Stimulated activated CD4-positive, alpha-beta T cell treated with anti-CD3 and anti-CD28 coated beads, TNF-alpha, amount 100 ng/mL, for 48 hours (primary cell): ENCODE results near the gene MAGI1.

Experiments used
- DNase-seq, 3 donors: peaks; one replicate each; pipeline ENCODE4 v3.0.0-alpha.2; 2020; ENCODE audit warnings: low read depth in 3 of 3

Gene MAGI1

DNA sequence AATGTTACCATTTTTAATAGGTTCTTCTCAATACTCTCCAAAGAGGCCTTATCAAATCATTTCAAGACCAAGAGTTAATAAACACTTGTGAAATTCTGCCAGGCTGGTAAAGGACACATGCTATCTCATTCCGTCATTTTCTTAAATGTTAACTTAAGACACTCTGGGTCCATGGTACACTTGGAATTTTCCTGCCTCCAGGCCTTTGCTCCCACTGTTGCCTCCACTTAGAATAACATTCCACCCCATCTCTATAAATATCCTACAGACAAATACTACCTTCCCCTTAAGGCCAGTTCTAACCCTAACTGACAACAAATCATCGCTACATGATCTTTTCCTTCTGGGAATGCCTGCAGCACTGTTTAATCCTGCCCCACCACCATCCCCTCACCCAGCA is 24.1 kb downstream of the MAGI1 start:
- no peak for DNase-seq

- no peak for DNase-seq
These were observed 24.7 kb downstream of the MAGI1 start for GRCh38 chr3:66014056-66014455.

DNA sequence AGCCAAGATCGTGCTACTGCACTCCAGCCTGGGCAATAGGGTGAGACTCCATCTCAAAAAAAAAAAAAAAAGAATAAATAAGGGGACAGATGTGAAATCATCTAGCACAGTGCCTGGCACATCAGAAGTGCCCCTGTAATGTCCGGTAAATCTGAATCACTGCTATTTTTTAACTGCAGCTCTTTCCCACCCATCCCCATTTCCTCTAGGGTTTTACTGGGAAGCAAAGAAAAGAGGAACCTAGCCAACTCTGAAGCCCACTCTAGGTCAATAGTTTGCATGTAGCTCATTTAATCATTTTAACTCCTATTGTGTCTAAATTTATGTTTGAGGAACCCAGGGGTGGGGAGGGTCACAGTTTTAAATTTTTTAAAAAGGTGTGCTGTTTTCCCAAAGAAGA is 26.0 kb downstream of the MAGI1 start:
- DNase-seq, result no peak

DNA sequence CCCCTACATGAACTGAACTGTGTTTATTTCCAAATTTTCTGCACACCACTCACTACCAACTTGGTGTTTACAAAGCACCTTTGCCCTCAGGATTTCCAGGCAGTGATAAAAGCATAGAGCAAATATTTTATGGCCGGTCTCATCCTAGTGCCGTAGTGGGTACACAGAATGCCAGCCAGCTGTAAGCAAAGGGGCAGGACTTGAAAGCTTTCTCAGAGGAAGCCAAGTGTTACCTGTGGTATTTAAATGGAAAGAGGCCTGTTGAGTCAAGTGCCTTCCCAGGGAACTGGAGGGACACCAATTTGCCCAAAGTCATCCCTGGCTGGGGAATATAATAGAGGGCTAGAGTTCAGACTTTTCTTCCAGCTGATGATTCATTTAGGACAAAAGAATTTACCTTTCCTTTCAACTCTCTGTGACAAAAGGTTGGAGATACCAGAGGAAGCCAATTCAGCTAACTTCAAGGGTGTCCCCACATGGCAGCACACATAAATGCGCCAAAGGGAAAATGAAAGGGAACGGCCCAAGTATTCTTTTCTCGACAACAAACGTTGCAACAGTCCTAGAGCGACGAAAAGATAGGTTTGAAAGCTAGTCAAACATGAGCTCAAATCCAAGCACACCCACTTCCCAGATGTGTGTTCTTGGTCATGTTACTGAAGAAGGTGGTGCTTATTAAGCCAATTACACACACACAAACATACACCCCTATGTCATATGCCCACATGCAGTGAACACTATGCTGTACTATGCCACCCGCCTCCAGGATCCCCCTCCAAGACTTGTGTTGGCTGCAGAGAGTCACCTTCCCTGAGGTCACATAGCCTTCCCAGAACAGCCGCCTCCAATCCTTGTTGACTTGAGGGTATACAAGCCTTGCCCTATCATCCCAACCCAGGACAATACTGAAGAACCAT is 27.7 kb downstream of the MAGI1 start:
- no peak for DNase-seq

GRCh38 chr3:66010348-66010738 is 28.4 kb downstream of the MAGI1 start:
- DNase-seq, result no peak

GRCh38 chr3:66004244-66004643 is 34.5 kb downstream of the MAGI1 start:
- no peak for DNase-seq

DNA sequence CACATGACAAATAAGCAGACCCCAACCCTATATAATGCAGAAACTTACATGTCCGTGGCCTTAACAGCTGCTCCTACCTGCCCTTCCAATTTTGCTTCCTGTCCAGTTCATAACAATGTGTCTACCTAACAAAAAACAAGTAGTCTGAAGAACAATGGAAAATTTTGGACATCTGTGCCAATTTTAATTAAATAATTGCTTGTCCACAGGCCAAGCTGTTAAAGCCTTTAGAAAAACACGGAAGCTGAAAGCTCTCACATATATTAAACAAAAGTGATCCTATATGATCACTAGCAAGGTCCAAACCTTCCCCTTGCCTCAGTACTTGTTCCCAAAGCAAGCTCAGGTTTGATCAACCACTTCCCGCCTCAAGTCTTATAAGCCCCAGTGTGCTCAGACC is 37.1 kb downstream of the MAGI1 start:
- no peak for DNase-seq

DNA sequence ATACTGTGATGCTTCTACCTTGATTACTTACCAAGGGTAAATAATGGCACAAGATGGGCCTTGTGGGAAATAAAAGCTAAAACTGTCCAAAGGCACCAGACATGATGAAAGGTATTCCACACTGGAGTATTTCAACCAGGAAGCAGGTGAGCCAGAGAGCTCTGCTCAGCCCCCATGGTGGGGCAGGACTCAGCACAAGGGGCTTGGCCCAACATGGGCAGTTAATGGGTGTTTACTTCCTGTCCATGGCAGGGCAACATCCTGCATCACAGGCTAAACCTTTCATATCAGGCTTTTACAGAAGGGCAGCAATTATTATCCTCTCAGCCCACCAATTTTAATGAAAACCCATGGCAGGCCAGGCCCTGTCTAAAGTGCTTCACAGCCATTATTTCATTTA is 38.2 kb downstream of the MAGI1 start:
- no peak for DNase-seq

GRCh38 chr3:65999606-66000005 is 39.1 kb downstream of the MAGI1 start:
- no peak for DNase-seq

DNA sequence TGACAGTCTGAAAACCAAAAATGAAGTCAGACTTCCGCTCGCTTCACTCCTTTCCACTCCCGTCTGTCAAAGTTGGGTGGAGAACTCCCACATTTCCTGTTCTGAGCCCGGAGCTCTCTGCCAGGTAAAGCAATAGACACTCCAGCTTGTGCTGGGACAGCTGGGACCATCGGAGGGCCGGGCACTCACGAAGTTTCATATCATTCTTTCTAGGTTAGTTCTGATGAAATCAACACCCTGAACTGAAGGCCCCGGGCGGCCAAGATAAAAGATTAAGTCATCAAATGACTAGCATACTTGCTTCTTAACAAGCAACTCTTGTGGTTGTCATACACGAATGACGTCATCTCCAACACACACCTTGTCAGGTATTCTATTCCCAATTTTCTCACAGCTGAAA is 42.1 kb downstream of the MAGI1 start:
- DNase-seq, result no peak

DNA sequence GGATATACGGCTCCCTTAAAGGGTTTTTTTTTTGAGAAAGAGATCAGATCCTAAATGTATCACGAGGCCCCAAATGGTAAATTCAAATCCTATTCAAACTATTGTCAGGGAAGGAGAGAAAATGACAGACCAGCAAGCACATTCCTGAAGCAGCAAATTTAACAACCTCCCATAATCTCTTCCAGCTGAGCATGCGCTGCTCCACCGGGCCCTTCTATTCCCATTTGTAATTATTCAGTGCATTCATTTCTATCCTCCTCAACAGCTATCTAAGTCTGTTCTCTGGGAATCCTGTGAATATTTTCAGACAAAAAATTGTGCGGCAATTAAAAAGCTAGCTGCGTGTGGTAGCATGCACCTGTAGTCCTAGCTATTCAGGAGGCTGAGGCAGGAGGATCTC is 43.2 kb downstream of the MAGI1 start:
- no peak for DNase-seq

GRCh38 chr3:65995030-65995429 is 43.7 kb downstream of the MAGI1 start:
- DNase-seq, result no peak

GRCh38 chr3:65993134-65993900 is 45.4 kb downstream of the MAGI1 start:
- DNase-seq, result no peak

- DNase-seq, result no peak
These were observed 46.6 kb downstream of the MAGI1 start for GRCh38 chr3:65992106-65992505.

DNA sequence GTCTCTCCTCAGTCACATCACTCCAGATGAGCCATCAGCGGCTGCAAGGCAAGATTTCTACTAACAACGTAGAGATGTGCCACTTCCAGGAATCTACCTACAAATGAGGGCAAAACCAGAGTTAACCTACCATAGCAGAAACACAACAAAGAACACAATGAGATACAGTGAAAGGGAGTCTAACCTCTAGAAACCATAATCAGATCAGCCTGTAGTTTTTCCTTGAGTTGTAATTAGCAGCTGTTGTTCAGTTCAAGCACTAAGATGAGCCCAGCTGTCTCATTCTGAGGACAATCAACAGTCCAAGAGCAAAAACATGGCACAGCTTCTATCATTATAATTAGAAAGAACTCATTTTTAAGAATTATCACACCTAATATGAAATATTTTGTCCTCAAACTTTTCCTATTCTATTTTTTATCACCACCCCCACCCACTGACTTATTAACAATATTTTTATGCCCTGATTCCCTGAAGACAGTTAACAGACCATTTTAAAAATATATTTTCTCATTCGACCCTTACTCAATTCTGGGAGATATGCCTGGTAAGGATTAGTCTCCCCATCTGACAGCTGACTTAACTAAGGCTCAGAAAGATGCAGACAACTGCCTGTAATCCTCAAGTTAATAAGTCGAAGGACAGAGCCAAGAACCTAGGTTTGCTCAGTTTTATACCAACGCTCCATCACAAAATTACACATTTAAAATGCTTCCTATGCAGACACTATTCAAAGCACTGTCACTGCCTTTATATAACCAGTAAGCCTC is 50.1 kb downstream of the MAGI1 start:
- no peak for DNase-seq

DNA sequence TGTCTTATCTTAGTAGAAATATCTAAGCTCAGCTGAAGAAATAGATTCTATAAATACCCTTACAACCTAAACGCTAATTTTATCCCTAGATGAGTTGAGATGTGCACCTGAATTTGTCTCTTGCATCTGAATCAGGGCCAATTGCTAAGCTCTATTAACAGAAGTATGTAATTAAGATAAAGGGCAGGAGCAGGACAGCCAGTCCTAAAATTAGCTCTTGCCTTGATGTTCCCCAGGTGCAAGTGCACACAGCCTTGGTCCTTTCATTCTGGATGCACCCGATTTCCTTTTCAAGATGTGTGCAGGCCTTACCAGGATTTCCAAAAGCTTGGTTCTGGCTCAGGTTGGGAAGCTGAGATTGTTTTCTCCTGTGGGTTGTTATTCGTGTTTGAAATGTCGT is 52.4 kb downstream of the MAGI1 start:
- DNase-seq, result no peak

- DNase-seq, result no peak
These were observed 53.7 kb downstream of the MAGI1 start for GRCh38 chr3:65984975-65985374.

- no peak for DNase-seq
These were observed 55.6 kb downstream of the MAGI1 start for GRCh38 chr3:65983100-65983499.

DNA sequence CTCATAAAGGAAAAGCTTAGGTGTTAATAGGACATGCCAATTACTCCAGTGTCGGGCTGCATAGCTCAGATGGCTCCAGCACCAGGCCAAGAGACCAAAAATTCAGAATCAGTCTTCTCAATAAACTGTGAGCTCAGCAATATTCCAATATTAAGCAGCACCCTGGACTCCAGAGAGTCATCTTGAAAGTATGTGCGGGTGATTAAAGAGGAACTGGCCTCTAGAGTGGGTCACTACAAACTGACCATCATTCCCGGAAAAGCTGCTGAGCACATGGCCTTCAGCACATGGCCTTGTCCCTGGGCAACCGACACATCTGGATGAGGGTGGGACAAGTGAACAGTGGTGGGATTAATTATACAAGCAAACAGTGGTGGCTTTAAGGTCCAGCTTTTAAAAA is 59.0 kb downstream of the MAGI1 start:
- no peak for DNase-seq

DNA sequence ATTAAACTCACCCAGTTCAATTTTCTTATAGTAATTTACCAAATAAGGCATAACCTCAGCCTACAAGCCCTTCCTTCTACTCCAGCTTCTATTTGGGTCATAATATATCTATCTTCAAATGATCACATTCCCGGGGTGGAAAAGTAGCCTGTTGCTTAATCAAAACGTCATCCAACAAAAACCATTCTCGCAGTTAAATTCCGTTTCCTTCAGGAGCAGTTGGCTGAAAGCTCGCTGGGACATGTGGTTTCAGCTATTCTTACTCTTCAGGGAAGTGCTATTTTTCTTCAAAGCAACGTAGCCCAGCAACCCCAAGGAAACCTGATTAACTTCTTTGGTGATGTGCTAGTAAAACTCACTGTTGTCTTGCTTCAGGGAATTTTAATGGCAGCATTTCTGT is 59.6 kb downstream of the MAGI1 start:
- no peak for DNase-seq

DNA sequence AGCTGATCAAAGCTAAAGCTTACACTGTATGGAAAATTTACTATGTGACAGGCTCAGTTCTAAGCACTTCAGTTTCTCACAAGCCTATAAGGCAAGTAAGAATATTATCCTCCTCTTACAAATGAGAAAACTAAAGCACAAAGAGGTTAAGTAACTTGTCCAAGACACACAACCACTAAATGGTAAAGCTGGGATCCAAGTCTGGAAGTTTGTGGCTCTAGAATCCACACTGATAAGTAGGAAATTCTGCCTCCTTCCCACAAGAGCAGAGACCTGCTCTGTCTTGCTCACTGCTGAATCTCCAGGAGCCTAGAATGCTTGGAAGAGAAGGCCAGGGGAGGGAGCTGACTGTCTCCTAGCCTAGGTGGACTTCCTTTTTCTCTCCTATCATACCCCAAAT is 60.6 kb downstream of the MAGI1 start:
- no peak for DNase-seq

GRCh38 chr3:65975032-65975431 is 63.7 kb downstream of the MAGI1 start:
- no peak for DNase-seq
